Hindlimb muscle (tissue), 1 donor: Measurements from ENCODE around the gene HDAC8. TPM values are rescaled to one million over a fixed set of nuclear protein-coding genes. Genes with fewer than 3 reads are reported as not detected.
"Not testable (repeated sequence)": the region's sequence is repeated elsewhere in the genome, so short reads cannot be mapped to it uniquely, and the experiment has no call there.

Experiments
- DNase-seq: peaks from one replicate; pipeline ENCODE4 v3.0.0-alpha.2; 2013
- polyA plus RNA-seq: library from polyadenylated mRNA; unstranded; fragments of 120-200 nt; gene quantifications from one replicate; pipeline ENCODE4 v1.2.1, GENCODE V29; 2013; ENCODE audit not compliant: insufficient read length

The HDAC8 gene
- polyA plus RNA-seq, 1 donor: 19.1 TPM

- DNase-seq: no peak
Measured at GRCh38 chrX:72460715-72461114, 111.9 kb downstream of the HDAC8 start.

DNA sequence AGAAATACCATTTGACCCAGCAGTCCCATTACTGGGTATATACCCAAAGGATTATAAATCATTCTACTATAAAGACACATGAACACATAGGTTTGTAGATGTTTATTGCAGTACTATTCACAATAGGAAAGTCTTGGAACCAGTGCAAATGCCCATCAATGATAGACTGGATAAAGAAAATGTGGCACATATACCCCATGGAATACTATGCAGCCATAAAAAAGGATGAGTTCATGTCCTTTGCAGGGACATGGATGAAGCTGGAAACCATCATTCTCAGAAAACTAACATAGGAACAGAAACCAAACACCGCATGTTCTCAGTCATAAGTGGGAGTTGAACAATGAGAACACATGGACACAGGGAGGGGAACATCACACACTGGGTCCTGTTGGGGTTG is 123.6 kb downstream of the HDAC8 start:
- not testable (repeated sequence) for DNase-seq

GRCh38 chrX:72440764-72441163 is 131.9 kb downstream of the HDAC8 start:
- DNase-seq: not testable (repeated sequence)

DNA sequence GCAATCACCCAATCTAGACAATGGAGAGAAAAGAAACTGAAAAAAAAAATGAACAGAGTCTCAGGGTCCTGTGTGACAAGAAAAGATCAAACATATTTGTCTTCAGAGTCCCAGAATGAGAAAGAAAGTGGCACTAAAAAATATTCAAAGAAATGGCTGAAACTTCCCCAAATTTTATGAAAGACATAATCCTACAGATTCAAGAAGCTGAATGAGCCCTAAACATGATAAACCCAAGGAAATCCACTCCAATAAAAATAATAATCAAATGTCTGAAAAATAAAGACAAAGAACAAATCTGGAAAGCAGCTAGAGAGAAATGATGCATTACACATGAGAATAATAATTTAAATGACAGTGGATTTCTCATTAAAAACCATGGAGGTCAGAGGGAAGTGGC is 136.6 kb downstream of the HDAC8 start:
- DNase-seq: no peak

- DNase-seq: no peak
Measured at GRCh38 chrX:72430405-72430968, 142.2 kb downstream of the HDAC8 start.

DNA sequence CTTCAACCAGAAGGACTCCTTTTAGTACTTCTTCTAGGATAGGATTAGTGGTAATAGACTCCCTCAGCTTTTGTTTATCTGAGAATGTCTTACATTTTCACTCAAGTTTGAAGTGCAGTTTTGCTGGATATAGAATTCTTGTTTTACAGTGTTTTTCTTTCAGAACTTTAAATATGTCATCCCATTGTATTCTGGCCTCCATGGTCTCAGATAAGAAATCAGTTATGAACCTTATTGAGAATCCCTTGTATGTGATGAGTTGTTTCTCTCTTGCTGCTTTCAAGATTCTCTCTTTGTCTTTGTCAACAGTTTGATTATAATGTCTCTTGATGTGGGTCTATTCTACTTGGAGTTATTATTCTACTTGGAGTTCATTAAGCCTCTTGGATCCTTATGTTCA is 150.8 kb downstream of the HDAC8 start:
- DNase-seq: no peak

DNA sequence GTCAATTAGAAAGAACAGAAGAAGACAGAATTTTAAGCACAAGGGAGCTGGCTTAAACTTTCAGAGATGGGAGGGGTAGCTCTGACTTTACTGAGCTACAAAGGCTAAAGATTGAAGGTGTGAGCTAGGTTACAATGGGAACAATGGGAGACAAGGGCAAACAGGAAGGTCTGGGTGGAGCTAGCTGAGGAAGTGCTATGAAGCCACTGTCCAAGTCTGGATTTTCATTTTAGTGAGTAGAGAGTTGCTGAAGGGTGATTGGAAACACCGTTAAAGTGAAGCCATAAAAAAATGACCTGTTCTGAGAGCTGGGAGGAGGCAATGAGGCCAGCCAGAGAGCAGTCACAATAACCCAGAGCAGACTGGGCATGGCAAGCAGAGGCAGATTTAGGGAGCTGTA is 162.7 kb downstream of the HDAC8 start:
- no peak for DNase-seq

DNA sequence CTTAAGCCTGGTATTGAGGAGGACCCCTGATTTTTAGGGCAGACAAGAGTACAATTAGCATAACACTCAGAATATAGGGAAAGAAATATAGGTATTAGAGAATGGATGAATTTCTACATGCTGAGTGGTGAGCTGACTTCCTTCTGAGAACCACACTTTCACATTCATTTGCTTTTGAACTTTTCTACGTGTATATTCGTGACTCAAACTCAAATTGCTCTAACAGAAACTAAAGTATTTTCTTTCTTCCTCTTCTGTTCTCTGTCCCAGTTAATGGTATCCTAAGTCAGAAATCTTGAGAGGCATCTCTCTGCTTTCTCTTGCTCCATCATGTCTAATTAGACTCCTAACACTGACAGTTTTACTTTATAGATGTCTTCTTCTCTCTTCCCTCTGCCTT is 163.8 kb downstream of the HDAC8 start:
- DNase-seq: no peak

DNA sequence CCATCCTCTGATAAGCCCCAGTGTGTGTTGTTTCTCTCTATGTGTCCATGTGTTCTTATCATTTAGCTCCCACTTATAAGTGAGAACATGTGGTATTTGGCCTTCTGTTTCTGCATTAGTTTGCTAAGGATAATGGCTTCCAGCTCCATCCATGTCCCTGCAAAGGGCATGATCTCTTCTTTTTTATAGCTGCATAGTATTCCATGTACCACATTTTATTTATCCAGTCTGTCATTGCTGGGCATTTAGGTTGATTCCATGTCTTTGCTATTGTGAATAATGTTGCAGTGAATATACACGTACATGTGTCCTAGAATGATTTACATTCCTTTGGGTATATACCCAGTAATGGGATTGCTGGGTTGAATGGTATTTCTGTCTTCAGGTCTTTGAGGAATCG is 167.5 kb downstream of the HDAC8 start:
- DNase-seq: not testable (repeated sequence)

DNA sequence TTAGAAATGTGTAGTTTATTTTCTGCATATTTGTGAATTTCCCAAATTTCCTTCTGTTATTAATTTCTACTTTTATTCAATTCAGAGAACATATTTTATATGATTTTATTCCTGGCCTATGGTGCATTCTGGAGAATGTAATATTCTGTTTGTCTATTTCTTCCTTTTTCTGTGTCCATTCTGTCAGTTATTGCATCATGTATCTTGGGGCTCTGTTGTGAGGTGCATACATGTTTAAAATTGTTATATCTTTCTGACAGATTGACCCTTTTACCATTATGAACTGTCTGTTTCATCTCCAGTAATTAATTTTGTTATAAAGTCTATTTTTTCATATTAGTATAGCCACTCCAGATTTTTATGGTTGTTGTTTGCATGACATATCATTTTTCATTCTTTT is 170.0 kb downstream of the HDAC8 start:
- DNase-seq: no peak

DNA sequence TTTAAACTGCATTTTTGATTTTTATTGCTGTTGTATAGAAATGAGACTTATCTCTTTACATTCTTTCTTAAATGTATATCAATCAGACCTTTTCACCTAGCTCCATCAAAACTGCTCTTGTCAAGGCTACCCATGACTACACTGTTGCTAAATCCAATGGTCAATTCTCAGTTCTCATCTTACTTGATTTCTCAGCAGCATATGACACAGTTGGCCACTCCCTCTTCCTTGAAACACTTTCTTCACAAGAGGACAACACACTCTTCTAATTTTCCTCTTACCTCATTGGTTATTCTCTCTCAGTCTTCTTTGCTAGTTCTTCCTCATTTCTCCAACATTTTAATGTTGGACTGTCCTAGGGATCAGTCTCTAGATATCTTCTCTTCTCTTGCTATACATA is 172.8 kb downstream of the HDAC8 start:
- no peak for DNase-seq

DNA sequence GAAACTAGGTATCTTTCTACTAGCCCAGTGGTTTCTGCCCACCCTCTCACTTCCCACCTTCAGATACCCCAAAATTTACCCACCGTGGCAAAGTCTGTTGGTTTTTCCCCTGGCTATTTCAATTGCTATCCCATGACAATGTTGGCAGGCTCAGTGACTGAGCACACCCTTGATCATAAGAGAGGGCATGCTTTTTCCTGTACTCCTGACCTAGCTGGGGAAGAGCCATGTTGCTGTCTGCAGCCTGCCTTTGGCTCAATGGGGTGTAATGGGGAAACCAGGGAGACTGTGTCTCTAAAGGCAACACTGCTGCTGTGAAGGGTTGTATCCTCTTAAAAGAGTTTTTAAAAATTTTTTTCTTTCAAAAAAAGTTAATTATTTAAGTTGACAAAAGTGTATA is 176.5 kb downstream of the HDAC8 start:
- DNase-seq: no peak

- peak; percentile 38 for DNase-seq
Measured at GRCh38 chrX:72395237-72395636, 177.4 kb downstream of the HDAC8 start.

DNA sequence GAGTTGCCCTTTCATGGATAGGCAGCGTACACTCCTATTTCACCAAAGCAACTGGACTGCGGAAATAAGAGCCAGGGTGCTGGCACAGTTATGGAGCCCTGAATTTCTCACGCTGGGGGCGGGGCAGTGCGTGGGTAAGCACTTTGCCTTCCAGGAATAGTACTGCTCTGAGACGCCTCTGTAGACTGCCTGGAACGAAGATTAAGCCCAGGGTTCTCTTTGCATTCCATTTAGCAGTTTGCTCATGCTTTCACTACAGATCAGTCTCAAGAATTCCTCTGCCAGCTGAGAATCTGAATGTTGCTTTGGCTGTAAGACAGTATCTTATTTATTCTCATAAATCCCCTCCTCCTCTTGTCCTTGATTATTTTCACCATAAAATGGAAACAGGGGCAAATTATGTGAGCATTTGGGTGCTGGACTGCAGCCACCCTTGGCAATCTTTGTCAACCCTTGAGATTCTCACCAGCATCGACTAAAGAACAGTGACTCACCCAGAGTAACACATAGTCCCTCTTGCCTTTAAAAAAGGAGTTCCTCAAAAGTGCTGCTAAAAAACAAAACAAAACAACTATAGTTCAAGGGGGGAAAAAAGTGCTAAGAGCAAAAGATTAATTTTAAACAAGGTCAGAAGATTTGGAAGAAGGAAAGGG is 178.0 kb downstream of the HDAC8 start:
- DNase-seq: no peak

DNA sequence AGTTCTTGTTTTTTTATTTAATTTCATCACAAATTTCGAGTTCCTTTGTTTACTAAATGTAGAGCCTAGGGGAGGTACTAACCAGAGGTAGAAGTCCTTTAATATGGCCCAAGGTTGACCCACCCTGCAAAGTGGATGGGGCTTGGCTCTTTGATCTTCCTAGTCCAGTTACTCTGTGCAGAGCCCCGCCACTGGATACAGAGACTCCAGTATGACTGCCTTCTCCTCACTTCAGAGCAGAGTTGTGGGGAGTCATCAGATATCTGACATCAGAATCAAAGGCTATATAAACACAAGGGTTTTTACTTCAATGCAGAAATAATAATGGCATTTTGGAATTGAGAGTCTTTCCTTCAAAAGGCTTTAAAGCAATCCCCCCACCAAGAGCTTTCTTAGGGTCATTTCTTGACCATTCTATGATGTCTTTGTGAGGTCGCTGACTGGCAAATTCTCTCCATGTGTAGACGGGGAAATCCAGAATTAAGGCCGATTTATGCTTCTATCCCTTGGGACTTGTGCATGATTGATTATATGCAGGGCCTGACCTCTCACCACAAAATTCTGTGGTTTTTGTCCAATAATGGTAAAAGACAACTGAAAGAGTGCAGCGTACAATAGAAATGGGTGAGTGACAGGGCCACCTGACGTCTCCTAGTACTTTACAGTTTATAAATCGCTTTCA is 178.7 kb downstream of the HDAC8 start:
- DNase-seq: no peak

GRCh38 chrX:72392816-72393800 is 179.5 kb downstream of the HDAC8 start:
- DNase-seq: no peak

- no peak for DNase-seq
Measured at GRCh38 chrX:72392042-72392441, 180.6 kb downstream of the HDAC8 start.

GRCh38 chrX:72387247-72387646 is 185.4 kb downstream of the HDAC8 start:
- no peak for DNase-seq

GRCh38 chrX:72382202-72382595 is 190.4 kb downstream of the HDAC8 start:
- DNase-seq: no peak

DNA sequence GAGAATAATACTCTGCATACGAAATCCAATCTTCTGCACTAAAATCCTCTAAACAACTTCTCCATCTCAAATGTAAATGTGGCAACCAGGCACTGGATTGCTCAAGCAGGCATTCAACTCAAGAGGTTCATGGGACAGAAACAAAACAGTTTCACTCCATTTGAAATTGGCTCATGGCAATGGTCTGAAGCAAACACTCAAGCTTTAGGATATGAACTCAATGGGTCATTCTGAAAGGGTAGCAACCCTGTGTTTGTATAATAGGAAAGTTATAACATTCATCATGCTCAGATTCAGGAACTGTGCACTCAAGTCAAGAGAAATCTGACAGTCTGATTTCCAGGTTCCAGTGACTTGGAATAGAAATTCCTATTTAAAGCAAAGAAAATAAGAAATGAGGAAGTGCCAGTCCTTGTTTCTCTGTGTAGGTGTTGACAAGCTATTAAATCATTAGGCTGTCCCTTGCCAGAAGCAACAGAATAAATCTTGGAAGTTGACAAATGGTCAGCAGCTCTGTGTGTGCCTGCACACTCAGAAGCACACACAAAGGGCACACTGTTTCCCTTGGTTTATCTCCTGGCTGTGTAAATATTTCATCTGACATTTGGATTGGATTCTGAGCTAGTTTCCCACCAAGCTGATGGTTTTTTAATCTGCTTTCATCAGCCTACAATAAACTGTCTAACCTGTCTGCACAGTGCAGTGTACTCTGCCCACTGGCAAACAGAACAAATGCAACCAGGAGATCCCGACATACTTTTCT is 191.0 kb downstream of the HDAC8 start:
- DNase-seq: no peak

- no peak for DNase-seq
Measured at GRCh38 chrX:72376124-72376523, 196.5 kb downstream of the HDAC8 start.

GRCh38 chrX:72373136-72373535 is 199.5 kb downstream of the HDAC8 start:
- DNase-seq: no peak
